HepG2 (cell line): ENCODE results near the gene QRICH2.

Source experiments
- ARNT ChIP-seq: fragments of 450-650 bp; IDR thresholded peaks from 2 replicates; pipeline ENCODE4 v1.6.1; 2017
- CENPT ChIP-seq: sonication (generic); formaldehyde crosslinking; IDR thresholded peaks from 2 replicates; pipeline ENCODE4 v1.8.0; 2022; ENCODE audit warnings: low read depth, mild to moderate bottlenecking, moderate library complexity, missing genetic modification reagents
- DNMT3B ChIP-seq: conservative IDR thresholded peaks from 2 replicates; pipeline ENCODE4 v1.6.1; 2016; ENCODE audit warnings: missing biosample characterization, control low read depth
- FOSL1 ChIP-seq: sonication (generic); formaldehyde crosslinking; IDR thresholded peaks from 2 replicates; pipeline ENCODE4 v1.9.0; 2021; ENCODE audit warnings: missing genetic modification reagents, borderline replicate concordance
- GABPA ChIP-seq, 2 experiments: IDR thresholded peaks; 2 replicates each; pipeline ENCODE4 v1.6.1; 2011 to 2016; ENCODE audit warnings: low read depth in 2 of 2, low read length in 1 of 2, missing biosample characterization in 1 of 2, missing genetic modification characterization in 1 of 2
- NPAS2 ChIP-seq: sonication (generic); formaldehyde crosslinking; IDR thresholded peaks from 2 replicates; pipeline ENCODE4 v1.8.0; 2022; ENCODE audit warnings: mild to moderate bottlenecking, missing genetic modification reagents, borderline replicate concordance
- POLR2AphosphoS5 ChIP-seq: IDR thresholded peaks from 2 replicates; pipeline ENCODE4 v1.6.1; 2012; ENCODE audit warnings: low read depth, low read length
- PRPF4 ChIP-seq: fragments of 200-400 bp; formaldehyde crosslinking; IDR thresholded peaks from 2 replicates; pipeline ENCODE4 v1.6.1; 2016; ENCODE audit warnings: low read length, low read depth; ENCODE audit not compliant: poor library complexity, severe bottlenecking
- SPEN ChIP-seq: sonication (generic); formaldehyde crosslinking; IDR thresholded peaks from 2 replicates; pipeline ENCODE4 v1.5.1; 2020; ENCODE audit warnings: low read depth, mild to moderate bottlenecking, missing genetic modification reagents
- TF ChIP-seq, protein P1 (sequence below): sonication (generic); formaldehyde crosslinking; IDR thresholded peaks from 2 replicates; pipeline ENCODE4 v1.5.0; 2020; ENCODE audit warnings: mild to moderate bottlenecking, missing genetic modification reagents, moderate library complexity
- TF ChIP-seq, protein P2 (sequence below), 2 experiments: fragments of 450-650 bp in 1 of 2; sonication (generic) in 1 of 2; formaldehyde crosslinking; IDR thresholded peaks; 2 replicates each; pipeline versions ENCODE4 v1.5.0 to v1.8.0; 2020 to 2022; ENCODE audit warnings: mild to moderate bottlenecking in 1 of 2, missing genetic modification reagents in 1 of 2
- TF ChIP-seq, protein P3 (sequence below): sonication (generic); formaldehyde crosslinking; IDR thresholded peaks from 2 replicates; pipeline ENCODE4 v1.4.0; 2020; ENCODE audit warnings: mild to moderate bottlenecking, missing genetic modification reagents
- TF ChIP-seq, protein P4 (sequence below): sonication (generic); formaldehyde crosslinking; conservative IDR thresholded peaks from 2 replicates; pipeline ENCODE4 v1.4.0; 2020; ENCODE audit warnings: missing genetic modification reagents

DNA sequence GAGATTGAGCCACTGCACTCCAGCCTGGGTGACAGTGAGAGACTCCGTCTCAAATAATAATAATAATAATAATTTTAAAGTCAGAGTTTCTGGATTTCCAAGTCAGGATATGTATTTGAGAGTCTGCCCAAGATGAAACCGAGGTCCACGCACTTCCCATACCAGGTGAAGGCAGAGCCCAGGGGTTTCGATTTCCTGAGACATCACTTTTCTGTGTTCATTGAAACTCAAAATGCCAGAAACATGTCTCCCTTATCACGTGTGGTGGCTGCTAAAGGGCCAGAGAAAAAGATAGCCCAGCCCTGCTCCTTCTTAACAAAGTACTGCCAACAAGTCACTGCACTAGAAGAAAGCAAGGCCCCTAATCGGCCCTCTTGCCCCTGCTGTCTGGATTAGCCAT is 57.9 kb downstream of the QRICH2 start:
- TF ChIP-seq, protein P1, sequence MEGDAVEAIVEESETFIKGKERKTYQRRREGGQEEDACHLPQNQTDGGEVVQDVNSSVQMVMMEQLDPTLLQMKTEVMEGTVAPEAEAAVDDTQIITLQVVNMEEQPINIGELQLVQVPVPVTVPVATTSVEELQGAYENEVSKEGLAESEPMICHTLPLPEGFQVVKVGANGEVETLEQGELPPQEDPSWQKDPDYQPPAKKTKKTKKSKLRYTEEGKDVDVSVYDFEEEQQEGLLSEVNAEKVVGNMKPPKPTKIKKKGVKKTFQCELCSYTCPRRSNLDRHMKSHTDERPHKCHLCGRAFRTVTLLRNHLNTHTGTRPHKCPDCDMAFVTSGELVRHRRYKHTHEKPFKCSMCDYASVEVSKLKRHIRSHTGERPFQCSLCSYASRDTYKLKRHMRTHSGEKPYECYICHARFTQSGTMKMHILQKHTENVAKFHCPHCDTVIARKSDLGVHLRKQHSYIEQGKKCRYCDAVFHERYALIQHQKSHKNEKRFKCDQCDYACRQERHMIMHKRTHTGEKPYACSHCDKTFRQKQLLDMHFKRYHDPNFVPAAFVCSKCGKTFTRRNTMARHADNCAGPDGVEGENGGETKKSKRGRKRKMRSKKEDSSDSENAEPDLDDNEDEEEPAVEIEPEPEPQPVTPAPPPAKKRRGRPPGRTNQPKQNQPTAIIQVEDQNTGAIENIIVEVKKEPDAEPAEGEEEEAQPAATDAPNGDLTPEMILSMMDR (CRISPR knock-in tag): no peak
- TF ChIP-seq POLR2AphosphoS5: no peak
- no peak for TF ChIP-seq CENPT
- no peak for TF ChIP-seq SPEN (CRISPR knock-in tag)
- TF ChIP-seq FOSL1 (CRISPR knock-in tag): no peak
- no peak for TF ChIP-seq PRPF4
- TF ChIP-seq, protein P2, sequence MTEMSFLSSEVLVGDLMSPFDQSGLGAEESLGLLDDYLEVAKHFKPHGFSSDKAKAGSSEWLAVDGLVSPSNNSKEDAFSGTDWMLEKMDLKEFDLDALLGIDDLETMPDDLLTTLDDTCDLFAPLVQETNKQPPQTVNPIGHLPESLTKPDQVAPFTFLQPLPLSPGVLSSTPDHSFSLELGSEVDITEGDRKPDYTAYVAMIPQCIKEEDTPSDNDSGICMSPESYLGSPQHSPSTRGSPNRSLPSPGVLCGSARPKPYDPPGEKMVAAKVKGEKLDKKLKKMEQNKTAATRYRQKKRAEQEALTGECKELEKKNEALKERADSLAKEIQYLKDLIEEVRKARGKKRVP (CRISPR knock-in tag; IDR thresholded peaks at IDR 0.05): no peak
- TF ChIP-seq ARNT: no peak
- TF ChIP-seq, protein P3, sequence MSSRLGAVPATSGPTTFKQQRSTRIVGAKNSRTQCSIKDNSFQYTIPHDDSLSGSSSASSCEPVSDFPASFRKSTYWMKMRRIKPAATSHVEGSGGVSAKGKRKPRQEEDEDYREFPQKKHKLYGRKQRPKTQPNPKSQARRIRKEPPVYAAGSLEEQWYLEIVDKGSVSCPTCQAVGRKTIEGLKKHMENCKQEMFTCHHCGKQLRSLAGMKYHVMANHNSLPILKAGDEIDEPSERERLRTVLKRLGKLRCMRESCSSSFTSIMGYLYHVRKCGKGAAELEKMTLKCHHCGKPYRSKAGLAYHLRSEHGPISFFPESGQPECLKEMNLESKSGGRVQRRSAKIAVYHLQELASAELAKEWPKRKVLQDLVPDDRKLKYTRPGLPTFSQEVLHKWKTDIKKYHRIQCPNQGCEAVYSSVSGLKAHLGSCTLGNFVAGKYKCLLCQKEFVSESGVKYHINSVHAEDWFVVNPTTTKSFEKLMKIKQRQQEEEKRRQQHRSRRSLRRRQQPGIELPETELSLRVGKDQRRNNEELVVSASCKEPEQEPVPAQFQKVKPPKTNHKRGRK (CRISPR knock-in tag): no peak
- TF ChIP-seq DNMT3B (CRISPR knock-in tag): no peak
- TF ChIP-seq GABPA (IDR thresholded peaks at IDR 0.05; ENCODE audit: low read depth, low read length): no peak
- TF ChIP-seq GABPA (CRISPR knock-in tag; IDR thresholded peaks at IDR 0.05; ENCODE audit: low read depth): no peak
- TF ChIP-seq, protein P4, sequence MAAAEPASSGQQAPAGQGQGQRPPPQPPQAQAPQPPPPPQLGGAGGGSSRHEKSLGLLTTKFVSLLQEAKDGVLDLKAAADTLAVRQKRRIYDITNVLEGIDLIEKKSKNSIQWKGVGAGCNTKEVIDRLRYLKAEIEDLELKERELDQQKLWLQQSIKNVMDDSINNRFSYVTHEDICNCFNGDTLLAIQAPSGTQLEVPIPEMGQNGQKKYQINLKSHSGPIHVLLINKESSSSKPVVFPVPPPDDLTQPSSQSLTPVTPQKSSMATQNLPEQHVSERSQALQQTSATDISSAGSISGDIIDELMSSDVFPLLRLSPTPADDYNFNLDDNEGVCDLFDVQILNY (CRISPR knock-in tag): no peak
- TF ChIP-seq NPAS2 (CRISPR knock-in tag): no peak
